ENCODE results near the gene KLF12.

- no peak for TF ChIP-seq CTCF (IDR thresholded peaks at IDR 0.05; ENCODE audit: low read length)
- TF ChIP-seq EZH2 (optimal IDR thresholded peaks at IDR 0.05; ENCODE audit: low read depth, low read length) = no peak
Observed at GRCh38 chr13:74098077-74098476, 36.1 kb downstream of the KLF12 start.
